H4 (cell line): Measurements from ENCODE around the gene DNAH14. TPM values are rescaled to one million over a fixed set of nuclear protein-coding genes. Genes with fewer than 3 reads are reported as not detected.
"Not testable (repeated sequence)": the region's sequence is repeated elsewhere in the genome, so short reads cannot be mapped to it uniquely, and the experiment has no call there.

Experiments
- DNase-seq: peaks from one replicate; pipeline ENCODE4 v3.0.0-alpha.2; 2015; ENCODE audit warnings: low spot score
- total RNA-seq: library from RNA; depleted of rRNA; stranded (reverse); fragments of >200 nt; shearing (Covaris generic); gene quantifications from 2 replicates; pipeline ENCODE4 v1.2.3, GENCODE V29; 2014

DNAH14 gene
- total RNA-seq, 1 experiment from 2014 or later, result not detected

DNA sequence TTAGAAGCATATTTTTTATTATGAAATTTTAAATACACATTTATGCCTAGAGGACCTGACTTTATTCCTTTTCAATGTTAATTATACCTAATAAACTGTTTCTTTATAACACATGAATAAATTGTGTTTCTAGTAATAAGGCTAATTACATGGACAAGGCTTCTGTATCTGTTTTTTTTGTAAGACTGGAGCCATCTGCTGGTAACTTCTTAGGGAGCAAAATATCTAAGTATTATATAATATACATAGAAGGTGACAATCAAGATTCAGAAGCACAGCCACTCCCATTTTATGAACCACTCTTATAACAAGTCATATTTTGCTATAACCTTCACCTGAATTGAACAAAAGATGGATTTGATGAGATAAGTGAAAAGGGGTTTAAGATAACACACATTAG, 414.1 kb downstream of the DNAH14 start:
- DNase-seq, result no peak

GRCh38 chr1:225347123-225347683, 417.7 kb downstream of the DNAH14 start:
- no peak for DNase-seq

DNA sequence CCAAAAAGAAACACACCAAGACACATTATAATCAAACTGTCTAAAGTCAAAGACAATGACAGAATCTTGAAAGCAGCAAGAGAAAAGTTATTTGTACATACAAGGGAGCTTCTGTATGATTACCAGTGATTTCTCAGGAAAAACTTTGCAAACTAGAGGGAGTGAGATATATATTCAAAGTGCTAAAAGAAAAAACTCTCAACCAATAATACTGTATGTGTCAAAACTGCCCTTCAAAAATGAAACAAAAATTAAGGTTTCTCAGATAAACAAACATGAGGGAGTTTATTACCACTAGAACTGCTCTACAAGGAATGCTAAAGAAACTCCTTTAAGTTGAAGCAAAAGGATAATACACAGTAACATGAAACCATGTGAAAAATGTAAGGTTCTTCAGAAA, 418.9 kb downstream of the DNAH14 start:
- no peak for DNase-seq

GRCh38 chr1:225349826-225350225, 420.4 kb downstream of the DNAH14 start:
- DNase-seq, result no peak

- DNase-seq, result no peak
These were observed 421.4 kb downstream of the DNAH14 start for GRCh38 chr1:225350872-225351271.

DNA sequence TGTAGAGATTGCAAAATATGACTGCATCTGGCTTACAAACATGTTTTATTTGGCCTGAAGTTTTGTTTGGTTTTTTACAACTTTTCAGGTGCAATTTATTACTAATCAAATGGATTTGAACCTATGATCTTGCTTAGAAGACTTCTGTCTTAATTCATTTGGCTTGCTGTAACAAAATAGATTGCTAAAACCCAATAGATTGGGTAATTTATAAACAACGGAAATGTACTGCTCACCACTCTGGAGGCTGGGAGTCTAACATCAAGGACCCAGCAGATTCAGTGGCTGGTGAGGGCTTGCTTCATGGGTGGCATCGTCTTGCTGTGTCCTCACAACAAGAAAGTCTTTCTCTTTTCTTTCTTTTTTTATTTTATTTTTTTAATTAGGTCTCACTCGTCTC, 425.4 kb downstream of the DNAH14 start:
- DNase-seq, result no peak

DNA sequence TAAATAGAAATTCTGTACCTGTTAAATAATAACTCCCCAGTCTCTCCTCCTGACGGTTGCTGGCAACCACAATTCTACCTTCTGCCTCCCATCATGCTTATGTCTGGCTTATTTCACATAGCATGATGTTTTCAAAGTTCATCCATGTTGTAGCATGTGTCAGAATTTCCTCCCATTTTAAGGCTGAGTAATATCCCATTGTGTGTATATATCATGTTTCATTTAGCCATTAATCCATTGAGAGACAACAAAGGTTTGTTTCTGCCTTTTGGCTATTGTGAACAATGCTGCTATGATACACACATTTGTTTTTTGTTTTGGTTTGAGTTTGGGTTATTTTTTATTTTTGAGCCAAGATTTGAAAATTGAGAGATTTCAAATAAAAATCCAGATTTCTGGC, 426.4 kb downstream of the DNAH14 start:
- no peak for DNase-seq

GRCh38 chr1:225360119-225360518, 430.6 kb downstream of the DNAH14 start:
- no peak for DNase-seq

DNA sequence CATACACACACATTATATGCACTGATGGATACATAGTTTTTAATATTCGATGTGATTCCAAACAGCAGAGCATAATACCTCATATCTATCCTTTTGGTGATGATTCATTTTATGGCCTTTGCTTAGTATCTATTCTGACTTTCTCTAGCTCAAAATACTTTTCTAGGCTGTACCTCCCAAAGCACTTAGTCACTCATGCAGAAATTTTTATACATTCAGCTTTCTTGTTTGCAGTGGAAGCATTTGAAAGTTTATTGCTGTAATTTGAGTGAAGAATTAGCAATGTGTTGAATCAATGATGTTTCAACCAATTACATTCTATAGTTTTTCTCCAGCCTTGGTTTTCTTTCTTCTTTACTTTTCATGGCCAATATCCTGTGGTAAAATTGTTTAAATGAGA, 431.7 kb downstream of the DNAH14 start:
- DNase-seq, result no peak

DNA sequence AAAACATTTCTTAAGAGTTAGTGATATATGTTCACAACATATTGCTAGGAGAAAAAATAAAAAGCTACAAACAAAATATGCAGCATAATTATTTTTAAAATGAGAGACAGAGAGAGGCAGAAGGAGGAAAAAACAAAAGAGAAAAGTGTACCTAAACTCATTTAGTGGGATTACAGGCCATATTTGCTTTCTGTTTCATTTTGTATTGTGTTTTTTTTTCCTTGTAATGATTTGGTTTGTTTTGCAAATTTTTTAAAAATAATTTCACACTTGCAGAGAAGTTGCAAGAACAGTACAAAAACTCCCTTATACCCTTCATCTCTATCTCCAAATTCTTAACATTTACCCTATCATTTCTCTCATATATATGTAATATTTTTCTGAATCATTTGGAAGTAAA, 433.3 kb downstream of the DNAH14 start:
- DNase-seq, result no peak

- no peak for DNase-seq
These were observed 435.0 kb downstream of the DNAH14 start for GRCh38 chr1:225364439-225364838.

- no peak for DNase-seq
These were observed 436.5 kb downstream of the DNAH14 start for GRCh38 chr1:225366018-225366417.

DNA sequence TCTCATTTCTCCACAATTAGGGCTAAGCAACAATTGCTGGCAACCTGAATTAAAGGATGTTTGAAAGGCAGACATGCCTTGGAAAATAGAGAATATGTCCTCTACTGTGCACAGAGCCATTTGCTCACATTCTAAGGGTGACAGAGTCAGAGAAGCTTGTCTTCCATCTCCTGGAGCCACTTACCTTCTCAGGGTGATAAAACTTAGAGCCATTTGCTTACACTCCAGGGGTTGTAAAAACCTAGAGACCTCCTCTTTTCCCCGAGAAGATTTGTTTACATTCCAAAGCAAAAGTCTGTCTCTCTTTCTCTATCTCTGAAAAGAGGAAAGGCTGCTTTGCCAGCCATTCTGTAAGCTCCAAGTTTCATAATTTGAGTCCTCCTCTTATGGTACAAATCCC, 437.1 kb downstream of the DNAH14 start:
- no peak for DNase-seq

DNA sequence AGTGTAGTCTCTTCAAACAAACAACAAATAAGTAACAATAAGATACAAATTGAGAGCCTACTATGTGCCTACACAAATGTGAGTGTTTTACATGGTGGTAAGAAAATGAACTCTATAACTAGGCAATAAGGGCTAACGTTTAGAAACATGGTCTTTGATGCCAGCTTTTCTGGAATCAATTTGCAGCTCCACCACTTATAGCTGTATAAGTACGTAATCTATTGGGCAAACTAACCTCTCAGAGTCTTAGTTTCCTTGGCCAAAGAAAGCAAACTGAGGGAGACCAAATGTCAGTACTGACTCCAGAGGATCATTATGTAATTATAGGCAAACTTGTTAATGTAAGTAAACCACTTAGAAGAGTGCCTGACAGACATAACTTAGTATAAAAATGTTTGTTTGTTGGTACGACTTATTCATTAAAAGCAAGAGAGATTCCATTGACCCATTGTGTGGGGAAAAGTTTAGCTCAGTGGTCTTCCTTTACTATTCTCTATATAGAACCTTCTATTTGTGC, 438.6 kb downstream of the DNAH14 start:
- DNase-seq, result no peak

- DNase-seq, result no peak
These were observed 442.0 kb downstream of the DNAH14 start for GRCh38 chr1:225371366-225372010.

DNA sequence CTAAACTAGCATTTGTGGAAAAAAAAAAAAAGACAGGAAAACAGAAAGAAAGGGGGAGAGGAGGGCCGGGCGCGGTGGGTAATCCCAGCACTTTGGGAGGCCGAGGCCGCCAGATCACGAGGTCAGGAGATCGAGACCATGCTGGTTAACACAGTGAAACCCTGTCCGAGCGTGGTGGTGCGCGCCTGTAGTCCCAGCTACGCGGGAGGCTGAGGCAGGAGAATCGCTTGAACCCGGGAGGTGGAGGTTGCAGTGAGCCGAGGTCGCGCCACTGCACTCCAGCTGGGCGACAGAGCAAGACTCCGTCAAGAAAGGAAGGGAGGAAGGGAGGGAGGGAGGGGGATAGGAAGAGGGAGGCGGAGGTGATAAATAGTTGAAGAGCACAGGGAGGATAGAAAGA, 443.7 kb downstream of the DNAH14 start:
- no peak for DNase-seq

GRCh38 chr1:225374996-225375395, 445.5 kb downstream of the DNAH14 start:
- DNase-seq, result no peak

DNA sequence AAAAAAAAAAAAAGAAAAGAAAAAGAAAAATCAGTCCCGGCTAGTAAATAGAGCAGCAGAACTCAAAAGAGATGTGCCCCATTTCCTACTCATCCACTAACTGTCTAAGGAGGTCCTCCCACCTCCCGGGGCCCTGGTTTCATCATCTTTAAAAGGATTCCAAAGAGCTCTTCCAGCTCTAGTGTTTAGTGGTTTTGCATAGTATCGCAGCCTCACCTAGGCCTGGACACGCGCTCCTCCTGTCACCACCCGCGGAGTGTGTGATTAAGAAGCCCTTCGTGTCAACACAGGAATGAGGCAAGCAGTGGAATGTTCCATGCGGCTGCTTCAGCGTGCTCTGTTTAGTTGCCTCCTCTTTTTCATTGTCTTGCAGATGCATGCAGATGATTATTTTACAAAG, 449.4 kb downstream of the DNAH14 start:
- peak; percentile 40 for DNase-seq

DNA sequence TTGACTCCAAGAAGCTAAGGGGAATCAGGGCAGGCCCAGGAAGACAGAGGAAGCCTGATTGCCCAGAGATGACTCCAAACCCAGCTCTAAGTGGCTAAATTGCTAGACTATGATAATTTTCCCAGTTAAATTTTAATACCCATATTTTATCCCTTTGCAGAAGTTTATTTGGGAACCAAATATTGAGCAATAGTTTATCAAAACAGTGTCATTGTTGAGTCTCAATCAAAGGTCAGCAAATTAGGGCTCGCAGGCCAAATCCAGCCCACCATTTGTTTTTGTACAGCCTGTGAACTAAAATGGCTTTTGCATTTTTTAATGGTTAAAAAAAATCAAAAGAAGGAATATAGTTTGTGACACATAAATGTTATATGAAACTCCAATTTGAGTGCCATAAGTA, 451.2 kb downstream of the DNAH14 start:
- no peak for DNase-seq

DNA sequence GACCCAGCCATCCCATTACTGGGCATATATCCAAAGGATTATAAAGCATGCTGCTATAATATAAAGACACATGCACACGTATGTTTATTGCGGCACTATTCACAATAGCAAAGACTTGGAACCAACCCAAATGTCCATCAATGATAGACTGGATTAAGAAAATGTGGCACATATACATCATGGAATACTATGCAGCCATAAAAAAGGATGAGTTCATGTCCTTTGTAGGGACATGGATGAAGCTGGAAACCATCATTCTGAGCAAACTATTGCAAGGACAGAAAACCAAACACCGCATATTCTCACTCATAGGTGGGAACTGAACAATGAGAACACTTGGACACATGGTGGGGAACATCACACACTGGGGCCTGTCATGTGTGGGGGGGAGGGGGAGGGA, 457.4 kb downstream of the DNAH14 start:
- not testable (repeated sequence) for DNase-seq

DNA sequence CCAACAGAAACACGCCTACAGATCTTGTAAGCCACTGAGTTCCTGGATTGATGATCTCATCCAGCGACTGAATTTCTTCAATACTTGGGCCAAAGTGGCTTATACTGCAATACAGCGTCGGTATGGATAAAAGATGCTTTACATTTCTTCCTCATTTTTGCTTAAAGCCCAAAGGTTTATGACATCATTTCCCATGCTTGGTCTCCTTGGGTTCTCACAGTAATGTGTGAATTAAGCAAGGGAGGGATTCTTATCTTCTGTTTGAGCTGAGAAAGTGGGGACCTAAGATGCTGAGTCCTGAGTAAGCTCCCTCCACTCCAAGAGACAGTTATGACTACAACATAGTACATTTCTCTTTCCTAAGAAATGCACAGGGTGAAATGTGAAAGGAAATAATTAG, 458.9 kb downstream of the DNAH14 start:
- DNase-seq, result no peak

- no peak for DNase-seq
These were observed 460.4 kb downstream of the DNAH14 start for GRCh38 chr1:225389843-225390242.

GRCh38 chr1:225396357-225396756, 466.9 kb downstream of the DNAH14 start:
- DNase-seq, result no peak

- no peak for DNase-seq
These were observed 471.5 kb downstream of the DNAH14 start for GRCh38 chr1:225400968-225401367.
